AG09309 (cell line): Measurements from ENCODE around the gene GKN2.

ENCODE experiments used
- DNase-seq: peaks from one replicate; pipeline ENCODE4 v3.0.0-alpha.2; 2010; ENCODE audit warnings: low read depth
- H3K4me3 ChIP-seq: 2 replicates; pipeline ENCODE4 v1.5.1; 2011; ENCODE audit warnings: mild to moderate bottlenecking, low read depth, low read length, moderate library complexity; ENCODE audit not compliant: control insufficient read depth
- TF ChIP-seq, protein P1 (sequence below): IDR thresholded peaks from 2 replicates; pipeline ENCODE4 v1.5.1; 2011; ENCODE audit warnings: mild to moderate bottlenecking, low read depth, low read length, inconsistent platforms; ENCODE audit not compliant: insufficient read depth, control insufficient read depth; ENCODE audit errors: missing control alignments

Gene GKN2

DNA sequence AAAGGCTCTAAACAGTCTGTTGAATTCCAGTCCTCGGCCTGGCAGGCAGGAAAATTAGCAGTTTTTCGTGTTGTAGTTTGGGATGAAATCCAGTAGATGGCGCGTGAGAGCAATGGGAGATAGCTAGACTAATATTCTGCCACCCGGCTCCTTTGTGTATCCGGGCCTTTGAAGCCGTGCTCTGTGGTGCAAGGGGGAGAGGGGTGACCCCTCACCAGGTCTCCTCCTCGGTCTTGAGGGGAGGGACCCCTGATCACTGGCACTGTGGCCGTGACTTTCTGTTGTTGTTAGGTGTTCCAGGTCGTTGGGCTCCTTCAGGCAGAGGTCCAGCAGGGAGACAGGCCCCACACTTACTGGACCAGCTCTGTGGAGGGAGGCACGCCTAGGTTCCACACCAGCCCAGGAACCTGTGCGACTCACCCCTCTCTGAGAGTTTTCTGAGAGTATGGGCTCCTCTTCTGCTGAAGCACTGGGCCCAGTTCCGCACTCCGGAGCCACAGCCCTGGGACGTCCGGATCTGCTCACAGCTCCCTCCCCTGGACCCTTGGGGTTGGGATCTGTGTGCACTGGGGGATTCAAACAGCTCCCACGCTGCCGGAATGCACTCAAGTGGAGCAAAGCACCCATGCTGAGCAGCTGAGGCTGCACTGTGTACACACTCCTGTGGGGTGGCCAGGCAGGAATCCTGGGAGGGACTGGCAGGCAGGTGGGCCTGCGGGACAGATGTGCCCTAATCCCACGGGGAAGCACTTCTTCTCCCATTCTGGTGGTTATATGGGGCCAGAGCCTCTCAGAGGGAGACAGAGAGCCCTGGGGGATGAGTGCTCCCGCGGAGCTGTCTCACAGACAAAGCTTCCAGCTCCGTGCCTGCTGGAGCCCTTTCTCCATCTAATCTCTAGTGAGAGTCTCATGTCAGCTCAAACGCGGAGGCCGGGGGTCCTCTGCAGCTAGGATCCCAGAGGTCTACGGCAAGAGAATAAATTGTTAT lies 8.8 kb downstream of the GKN2 start:
- TF ChIP-seq, protein P1, sequence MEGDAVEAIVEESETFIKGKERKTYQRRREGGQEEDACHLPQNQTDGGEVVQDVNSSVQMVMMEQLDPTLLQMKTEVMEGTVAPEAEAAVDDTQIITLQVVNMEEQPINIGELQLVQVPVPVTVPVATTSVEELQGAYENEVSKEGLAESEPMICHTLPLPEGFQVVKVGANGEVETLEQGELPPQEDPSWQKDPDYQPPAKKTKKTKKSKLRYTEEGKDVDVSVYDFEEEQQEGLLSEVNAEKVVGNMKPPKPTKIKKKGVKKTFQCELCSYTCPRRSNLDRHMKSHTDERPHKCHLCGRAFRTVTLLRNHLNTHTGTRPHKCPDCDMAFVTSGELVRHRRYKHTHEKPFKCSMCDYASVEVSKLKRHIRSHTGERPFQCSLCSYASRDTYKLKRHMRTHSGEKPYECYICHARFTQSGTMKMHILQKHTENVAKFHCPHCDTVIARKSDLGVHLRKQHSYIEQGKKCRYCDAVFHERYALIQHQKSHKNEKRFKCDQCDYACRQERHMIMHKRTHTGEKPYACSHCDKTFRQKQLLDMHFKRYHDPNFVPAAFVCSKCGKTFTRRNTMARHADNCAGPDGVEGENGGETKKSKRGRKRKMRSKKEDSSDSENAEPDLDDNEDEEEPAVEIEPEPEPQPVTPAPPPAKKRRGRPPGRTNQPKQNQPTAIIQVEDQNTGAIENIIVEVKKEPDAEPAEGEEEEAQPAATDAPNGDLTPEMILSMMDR: peak; percentile 83
- no peak for DNase-seq
- no peak overlapping the region for H3K4me3 ChIP-seq

DNA sequence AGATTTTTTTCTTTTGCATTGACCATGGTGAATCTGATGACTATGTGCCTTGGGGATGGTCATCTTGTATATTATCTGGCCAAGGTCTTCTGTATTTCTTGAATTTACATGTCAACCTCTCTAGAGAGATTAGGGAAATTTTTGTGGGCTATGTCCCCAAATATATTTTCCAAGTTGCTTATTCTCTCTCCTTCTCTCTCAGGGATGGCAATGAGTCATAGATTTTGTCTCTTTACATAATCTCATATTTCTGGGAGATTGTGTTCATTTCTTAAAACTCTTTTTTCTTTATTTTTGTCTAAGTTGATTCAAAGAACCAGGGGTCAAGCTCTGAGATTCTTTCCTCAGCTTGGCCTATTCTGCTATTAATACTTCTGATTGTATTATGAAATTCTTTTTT lies 9.9 kb downstream of the GKN2 start:
- no peak overlapping the region for H3K4me3 ChIP-seq
- no peak for DNase-seq
- TF ChIP-seq, protein P1: no peak

DNA sequence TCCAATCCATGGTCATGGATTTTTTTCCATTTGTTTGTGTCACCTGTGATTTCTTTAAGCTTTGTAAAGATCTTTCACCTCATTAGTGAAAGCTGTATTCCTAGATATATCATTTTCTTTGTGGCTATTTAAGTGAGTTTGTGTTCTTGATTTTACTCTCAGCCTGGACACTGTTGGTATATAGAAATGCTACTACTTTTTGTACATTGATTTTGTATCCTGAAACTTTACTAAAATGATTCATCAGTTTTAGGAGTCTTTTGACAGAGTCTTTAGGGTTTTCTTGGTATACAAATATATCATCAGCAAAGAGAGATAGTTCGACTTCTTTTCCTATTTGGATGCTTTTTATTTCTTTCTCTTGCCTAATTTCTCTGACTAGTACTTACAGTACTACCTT lies 12.3 kb downstream of the GKN2 start:
- H3K4me3 ChIP-seq: no peak overlapping the region
- DNase-seq: no peak
- TF ChIP-seq, protein P1: no peak

DNA sequence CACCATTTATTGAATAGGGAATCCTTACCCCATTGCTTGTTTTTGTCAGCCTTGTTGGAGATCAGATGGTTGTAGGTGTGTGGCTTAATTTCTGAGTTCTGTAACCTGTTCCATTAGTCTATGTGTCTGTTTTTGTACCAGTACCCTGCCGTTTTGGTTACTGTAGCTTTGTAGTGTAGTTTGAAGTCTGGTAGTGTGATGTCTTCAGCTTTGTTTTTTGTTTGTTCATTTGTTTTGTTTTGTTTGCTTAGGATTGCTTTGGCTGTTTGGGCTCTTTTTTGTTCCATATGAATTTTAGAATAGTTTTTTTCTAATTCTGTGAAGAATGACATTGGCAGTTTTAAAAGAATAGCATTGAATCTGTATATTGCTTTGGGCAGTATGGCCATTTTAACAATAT lies 12.7 kb downstream of the GKN2 start:
- DNase-seq: no peak
- no peak overlapping the region for H3K4me3 ChIP-seq
- TF ChIP-seq, protein P1: no peak

DNA sequence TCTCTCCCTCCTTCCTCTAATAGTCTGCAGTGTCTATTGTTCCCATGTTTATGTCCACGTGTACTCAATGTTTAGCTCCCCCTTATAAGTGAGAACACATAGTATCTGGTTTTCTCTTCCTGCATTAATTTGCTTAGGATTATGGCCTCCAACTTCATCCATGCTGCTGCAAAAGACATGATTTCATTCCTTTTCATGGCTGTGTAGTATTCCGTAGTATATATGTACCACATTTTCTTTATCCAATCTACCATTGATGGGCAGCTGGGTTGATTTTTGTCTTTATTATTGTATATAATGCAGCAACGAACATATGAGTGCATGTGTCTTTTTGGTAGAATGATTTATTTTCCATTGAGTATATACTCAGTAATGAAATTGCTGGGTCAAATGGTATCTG lies 13.8 kb downstream of the GKN2 start:
- no peak for DNase-seq
- TF ChIP-seq, protein P1: no peak
- no peak overlapping the region for H3K4me3 ChIP-seq

DNA sequence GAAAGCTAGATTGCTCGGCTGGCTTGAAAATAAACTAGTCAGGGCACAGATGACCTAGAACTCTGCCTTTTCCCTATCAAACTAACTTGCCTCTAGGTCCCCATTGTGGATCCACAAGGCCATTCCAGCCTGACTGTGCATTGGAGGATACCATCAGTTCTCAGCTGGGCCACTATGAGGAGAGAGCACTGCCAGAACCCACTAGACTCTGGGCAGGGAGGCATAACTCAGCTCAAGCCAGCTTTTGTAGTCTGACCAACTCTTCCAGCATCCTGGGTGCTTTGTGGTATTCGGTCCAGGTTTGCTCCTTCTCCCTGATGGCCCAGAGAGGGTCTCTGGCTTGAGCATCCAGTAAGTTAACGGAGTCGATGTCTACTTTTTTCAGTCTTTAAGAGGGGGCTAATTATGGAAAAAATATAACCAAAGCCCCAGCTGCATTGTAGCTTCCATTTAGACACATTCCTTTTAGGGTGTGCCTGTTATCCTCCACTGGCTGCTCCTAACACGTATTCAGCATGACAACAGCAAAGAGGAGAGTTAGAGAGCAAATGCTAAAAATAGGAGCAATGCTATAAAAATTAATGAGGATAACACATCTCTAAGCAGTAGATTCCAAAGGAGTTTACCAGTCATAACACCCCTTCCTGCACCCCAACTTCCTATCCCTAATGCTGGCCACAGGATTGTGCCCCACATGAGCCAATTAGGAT lies 15.2 kb downstream of the GKN2 start:
- no peak for DNase-seq
- TF ChIP-seq, protein P1: no peak
- H3K4me3 ChIP-seq: no peak overlapping the region
